Stimulated activated CD8-positive, alpha-beta memory T cell treated with anti-CD3 and anti-CD28 coated beads, Interleukin-2, amount 100 ng/mL, for 1 hour (primary cell): ENCODE measurements around the gene ZBTB38.

Experiments used
- DNase-seq, 2 donors: peaks; one replicate each; pipeline ENCODE4 v3.0.0-alpha.2; 2020; ENCODE audit warnings: low read depth in 2 of 2

The ZBTB38 gene

DNA sequence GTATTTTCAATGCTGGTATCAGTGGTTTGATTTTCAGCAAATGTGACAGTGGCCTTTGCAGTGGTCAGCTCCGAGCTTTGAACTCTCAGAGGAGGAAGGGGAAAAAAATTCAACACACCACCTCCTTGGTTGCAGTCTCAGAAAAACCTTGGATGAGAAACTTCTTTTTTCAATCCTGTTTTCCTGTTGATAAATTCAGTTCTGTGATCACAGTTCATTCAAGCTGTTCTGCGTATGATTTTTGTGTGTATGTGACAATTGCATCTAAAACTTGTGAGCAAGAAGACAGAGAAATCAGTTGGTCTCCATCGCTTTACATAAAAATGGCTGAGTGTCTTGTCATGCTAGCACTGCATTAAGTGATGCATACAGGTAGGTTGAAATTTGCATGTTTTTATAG lies 19.2 kb downstream of the ZBTB38 start:
- DNase-seq, result no peak

DNA sequence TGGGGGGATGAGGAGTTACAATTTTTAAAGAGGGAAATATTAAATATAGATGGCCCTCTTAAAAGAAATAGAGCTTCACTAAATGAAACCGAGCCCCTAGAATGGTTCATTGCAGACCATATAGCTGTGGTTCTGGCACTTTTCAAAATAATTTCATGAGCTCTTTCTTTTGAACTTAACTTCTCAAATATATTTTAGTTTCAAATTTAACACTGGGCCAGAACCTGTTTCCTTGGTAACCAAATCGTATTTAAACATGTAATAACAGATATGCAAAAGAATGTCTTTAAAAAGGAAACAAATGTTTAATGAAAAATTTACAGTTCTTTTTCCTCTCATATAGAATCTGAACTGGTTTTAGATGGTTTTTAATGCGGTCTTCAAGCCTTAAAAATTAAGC lies 20.1 kb downstream of the ZBTB38 start:
- no peak for DNase-seq

DNA sequence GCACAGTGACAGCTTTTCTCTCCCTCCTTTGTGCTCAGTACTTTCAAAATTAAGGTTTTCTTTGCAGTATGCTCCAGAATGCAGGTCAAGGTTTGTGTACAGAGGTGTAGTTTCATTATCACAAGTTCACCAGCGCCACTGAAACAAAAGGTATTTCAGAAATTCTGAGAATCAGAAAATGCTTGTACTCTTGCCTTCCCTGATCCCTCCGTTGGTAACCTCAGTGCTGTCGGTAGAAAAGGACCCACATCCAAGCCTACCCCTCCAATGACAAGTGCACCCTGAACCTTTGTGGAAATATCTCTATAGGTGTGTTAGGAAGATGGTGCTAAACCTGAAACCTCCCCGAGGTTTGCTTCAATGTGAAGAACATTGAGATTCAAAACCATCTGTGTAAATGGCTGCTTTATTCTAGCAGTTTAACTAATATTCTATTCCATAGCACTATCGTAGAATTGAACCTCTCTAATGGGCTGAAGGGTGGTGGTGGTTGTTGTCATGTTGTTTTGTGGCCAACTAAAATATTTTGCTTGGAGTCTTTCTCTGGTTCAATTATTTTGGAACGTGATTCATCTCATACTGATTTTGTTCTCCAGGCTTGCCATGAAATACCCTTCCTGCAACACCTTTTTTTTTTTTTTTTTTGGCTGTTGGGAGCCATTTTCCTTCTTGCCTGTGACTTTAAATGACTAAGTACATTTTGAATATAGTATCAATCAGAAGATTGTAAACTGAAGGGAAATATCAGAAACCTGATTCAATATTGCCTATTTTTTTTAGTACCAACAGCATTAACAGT lies 20.7 kb downstream of the ZBTB38 start:
- DNase-seq, result no peak

DNA sequence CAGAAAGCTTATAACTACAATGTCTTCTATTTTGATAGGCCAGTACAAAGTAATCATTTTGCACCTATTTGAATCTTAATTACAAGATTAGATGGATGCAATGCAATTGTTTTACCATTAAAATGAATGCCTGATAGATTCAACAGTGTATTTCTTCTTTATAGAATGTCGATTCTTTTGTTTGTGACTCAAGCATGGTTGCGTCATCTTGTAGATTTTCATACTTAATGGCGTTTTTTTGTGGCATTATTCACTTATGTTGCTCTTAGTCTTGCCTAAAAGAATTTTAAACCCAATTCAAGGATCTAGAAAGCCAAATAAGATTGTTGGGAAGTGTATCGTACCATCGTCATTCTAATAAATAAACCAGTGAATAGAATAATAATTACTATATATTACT lies 21.4 kb downstream of the ZBTB38 start:
- DNase-seq, result no peak

DNA sequence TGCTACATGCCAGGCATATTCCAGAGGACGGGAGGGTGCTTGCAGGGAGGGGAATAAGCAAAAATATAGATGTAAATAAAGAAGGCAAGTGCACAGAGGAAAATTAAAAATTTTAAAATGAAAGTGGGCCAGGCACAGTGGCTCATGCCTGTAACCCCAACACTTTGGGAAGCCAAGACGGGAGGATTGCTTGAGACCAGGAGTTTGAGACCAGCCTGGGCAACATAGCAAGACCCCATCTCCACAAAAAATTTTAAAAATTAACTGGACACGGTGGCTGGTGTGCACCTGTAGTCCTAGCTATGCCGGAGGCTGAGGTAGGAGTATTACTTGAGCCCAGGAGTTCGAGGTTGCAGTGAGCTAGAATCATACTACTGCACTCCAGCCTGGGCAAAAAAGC lies 22.4 kb downstream of the ZBTB38 start:
- no peak for DNase-seq

DNA sequence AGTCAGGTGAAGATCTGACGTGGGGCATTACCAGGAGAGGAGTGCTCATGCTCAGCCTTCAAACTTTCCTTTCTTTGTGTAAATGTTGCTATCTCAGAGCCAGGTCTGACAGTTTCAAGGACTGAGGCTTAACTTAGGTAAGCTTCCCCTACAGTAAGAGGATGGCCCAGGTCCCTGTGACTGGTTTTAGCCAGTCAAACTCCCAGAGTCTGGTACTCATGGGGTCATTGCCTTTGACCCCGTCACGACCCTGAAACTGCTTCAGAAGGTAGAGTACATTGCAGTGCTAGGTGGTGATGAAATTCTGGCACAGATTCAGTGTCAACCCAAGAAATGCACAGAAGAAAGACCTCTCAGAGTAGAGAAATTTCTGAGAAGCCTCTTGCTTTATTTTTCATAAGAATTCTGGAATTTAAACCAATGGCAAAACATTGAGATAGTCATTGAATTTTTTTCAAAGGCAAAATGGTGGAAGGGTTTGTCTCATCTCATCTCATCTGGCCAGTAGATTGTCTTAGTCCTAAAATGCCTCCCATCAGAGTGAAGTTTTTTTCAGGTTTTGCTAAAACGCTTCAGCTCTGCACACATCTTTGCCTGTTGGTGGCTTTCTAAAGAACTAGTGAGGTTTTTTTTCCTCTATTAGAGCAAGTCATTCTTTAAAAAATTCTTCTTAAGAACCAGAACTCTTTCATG lies 23.1 kb downstream of the ZBTB38 start:
- DNase-seq, result no peak

DNA sequence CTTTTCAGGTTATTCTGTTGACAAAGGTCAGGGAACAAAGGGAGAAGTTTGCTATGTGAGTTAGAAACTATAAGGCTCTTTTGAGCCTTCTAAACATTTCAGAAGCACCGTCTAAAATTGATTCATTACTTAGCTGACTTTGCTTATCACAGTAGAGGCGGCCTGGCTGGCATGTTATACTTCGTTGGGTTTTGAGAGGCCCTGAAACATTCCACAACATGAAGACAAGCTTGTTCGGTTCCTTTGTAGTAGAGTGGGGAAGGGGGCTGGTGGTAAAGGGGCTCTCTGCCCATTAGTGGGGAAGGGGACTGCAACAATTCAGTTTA lies 23.6 kb downstream of the ZBTB38 start:
- no peak for DNase-seq

DNA sequence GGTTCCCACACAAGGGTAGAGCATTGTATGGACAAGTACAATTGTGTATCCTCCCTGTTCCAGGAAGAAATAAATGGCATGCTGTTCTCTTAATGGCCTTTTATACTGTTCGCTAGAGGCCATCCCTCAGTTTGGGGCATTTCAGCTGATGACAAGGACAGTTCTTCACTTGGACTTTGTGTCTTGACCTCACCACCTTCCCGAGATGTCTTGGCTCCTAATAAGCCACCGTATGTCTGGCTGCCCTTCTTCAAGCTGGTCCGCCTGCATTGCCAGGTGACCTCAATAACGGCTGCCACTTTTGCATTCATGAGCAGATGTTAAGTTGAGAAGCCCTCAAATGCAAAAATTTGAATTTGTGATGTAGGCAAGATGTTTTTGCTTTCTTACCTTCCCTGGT lies 24.1 kb downstream of the ZBTB38 start:
- DNase-seq, result no peak

DNA sequence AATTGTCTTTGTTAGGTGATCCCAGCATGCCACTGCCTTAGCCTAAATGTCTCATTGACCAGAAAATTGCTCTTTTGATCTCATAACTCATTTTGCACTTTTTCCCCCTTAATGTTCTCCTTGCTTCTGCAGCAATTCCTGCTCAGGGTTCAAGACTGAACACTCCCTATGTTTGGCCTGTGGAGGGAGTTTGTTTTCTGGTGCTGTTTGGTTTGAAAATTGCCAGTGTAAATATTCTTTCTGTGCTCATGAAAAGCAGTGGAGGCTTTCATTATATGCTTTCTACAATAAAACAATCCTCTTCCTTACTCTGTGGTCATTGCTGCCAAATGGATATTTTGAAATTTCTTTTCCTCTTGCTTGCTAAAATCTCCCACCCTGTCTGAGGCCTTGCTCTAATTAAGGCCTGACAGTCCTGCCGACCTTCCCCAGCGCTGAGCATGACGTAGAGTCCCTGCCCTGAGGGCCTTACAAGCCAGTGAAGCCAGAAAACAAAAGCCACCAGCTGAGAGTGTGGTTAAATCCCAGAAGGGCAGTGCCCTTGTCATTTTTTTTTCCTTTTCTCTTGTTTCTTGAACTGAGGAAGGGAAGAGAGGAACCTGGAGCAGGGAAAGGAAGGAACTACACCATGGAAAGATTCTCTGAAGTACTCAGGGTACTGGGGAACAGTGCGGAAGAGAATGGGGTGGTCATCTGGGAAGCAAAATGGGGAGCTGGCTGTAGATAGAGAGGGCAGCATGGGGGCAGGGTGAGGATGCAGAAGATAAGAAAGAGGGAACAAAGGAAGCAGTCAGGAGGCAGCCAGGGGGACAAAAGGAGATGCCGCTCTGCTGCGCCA lies 24.8 kb downstream of the ZBTB38 start:
- no peak for DNase-seq

DNA sequence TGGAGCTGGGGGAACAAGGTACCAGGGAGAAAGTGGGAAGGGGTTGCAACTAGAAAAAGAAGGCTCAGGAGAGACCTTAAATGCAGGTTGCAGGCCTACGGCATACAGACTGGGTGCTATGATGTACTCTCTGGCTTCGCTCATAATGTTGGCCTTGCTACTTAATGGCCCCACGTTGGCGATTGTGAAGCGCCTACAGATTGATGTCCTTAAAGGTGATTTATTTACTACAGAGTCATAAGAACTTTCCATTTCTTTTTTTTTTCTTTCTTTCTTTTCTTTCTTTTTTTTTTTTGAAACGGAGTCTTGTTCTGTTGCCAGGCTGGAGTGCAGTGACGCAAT lies 25.4 kb downstream of the ZBTB38 start:
- DNase-seq, result no peak

DNA sequence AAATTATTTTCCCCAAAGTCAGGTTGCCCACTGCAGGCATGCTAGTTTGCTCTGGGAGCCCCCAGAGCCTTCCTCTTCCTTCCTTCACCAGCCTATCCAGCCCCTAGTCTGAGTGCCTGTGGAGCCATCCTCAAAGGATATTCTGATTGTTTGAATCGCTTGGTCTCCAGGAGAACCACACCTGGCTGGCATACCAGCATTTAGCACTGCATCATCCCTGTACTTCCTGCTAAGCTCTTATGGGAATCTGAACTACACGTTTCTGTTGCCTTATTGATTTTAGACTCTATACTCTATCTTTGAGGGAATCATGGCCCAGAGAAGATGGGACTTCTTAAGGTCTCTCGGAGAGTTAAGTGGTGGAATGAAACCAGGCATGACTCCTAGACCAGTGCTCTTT lies 26.3 kb downstream of the ZBTB38 start:
- no peak for DNase-seq

DNA sequence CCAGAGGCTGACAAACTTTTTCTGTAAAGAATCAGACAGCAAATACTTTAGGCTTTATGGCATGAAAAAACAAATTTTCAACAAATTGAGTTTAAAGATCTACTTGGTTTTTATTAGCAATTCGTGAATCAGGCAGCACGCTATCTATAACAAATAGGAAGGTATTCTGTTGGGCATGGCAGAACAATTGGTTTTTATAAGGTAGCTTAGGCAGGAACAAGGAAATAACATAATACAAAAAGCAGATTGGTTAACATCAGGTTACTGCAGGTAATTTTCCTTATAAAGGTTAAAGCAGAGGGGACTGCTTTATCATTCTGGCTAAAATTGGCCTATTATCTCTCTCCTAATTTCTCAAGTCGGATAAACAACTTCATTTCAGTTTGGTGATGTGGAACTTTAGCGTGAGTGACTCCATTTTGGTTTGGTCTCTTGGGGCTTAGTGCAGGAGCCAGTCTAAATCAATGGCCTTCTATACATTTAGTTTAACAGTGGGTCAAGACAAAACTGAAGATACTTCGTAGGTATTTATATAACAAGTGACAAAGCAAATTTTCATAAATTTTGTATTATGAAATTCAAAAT lies 26.8 kb downstream of the ZBTB38 start:
- DNase-seq, result no peak

DNA sequence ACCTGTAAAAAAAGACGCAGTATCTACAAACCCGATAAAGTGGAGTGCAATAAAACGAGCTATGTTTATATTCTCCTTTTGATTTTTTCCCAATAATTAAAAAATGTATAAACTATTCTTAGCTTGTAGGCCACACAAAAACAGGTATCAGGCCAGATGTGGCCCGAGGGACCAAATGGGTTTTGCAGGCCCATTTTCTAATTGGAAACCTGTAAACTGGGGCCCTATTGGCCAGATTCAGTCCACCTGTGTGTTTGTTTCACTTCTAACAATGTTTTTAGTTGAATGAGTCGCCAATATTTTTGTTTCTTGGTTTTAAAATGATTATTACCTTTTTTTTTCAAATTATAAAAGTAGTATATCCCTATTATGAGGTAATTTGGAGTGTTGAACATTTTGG lies 29.7 kb downstream of the ZBTB38 start:
- no peak for DNase-seq

DNA sequence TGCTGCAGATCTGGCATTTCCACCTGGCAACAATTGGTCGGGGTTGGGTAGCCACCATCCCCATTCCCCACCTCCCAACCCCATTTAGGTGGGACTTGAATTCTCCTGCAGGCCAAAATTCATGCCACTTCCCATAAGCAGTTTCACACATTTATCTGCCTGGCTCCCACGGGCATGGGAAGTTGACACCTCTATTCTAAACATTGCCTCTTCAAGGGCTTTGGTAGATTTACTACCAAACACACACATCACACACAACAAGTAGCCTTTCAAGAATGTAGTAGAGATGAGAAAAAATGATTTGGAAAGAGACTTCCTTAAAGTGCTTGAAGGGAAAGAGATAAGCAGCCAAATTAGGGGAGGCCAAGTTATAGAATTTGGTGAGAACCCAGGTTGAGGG lies 30.9 kb downstream of the ZBTB38 start:
- no peak for DNase-seq

DNA sequence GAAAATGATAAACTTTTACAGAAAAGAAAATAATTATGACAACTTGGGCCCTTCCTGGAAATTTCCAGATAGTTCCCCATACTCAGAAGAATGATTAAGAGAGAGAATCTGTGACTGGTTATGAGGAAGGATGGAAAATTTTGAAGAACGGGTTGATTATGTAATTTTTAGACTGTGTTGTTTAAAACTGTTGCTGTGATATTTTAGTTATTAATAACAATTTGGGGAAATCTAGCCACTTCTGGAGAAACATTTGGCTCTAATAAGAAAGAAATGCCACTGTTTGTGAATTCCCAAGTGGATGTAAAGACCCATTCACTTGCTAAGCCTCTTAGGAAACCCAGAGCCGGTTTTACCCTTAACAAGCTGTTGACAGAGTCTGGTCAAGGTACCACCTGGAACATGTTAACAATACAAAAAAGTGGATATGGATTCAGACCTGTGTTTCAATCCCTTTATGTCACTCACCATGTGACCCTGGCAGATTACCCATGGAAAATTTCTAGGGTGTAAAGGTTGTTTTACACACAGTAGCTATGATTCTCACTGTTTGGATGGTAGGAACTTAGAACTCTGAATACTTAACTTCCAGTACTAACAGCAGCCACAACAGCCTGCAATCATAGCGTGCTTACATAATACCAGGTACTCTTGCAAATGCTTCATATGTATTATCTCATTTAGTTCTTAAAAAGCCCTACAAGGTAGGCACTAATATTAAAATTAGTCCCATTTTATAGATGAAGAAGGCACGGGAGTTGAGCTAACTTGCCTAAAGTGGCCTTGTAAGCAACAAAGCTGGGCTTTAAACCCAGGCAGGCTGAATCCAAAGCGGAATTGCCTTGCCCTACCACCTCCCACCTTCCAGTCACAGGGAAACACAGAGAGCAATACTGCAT lies 32.0 kb downstream of the ZBTB38 start:
- no peak for DNase-seq

DNA sequence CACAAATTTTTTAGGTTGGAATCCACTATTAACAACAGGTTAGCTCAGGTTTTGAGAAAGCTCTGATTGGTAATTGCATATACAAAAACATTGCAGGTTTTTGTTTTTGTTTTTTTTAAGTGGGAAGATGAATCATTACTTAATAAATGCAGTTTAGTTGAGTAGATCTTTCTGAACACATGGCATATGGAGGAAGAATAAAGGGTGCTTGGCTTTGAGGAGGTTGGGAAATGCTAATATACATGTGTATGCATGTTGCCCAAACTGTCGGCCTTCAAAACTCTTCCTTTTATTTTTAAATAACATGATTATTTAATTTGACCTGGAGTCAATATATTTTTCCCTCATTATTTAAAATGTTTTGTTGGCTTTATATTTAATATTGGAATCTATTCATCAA lies 32.8 kb downstream of the ZBTB38 start:
- DNase-seq, result no peak

DNA sequence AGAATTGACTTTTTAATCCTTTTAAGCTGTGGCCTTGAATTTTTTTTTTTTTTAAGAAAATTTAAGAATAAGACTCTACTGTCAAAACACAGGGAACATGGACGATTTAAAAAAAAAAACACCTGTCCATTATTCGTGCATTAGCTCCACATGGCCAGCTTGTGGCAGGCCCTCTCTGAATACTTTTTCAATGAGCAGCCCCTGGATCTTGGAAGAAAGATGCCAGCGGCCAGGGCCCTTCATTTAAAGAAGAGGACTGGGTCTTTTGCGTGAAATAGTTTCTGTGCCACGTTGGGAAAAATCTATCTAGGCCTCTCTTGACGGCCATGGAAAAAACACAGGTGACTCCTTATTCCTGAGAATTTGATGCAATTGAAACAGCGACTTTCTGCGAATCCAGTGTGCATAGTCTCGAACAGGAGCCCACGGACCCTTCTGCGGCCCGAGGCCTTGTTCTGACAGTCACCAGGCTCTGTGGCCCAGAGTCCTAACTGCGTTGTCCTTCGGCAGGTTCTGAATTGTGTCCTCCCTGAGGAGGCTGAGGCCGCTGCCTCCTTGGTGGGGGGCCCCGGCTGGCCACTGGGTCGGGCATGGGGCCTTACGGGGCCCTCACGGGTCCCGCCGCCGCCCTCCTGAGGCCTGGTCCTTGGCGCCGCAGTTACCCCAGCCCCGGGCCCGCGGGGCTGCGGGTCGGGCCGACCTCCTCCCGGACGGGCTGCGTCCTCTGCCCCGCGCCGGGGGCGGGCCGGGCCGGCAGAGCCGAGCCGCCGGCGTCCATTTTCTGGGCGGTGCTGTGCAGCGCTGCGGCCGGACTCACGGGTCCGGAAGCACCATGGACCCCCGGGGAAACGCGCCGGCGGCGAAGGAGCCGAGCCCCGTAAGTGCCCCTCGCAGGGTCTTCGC lies 33.5 kb downstream of the ZBTB38 start:
- DNase-seq, result peak in 1 of 2 donors; percentile 9

DNA sequence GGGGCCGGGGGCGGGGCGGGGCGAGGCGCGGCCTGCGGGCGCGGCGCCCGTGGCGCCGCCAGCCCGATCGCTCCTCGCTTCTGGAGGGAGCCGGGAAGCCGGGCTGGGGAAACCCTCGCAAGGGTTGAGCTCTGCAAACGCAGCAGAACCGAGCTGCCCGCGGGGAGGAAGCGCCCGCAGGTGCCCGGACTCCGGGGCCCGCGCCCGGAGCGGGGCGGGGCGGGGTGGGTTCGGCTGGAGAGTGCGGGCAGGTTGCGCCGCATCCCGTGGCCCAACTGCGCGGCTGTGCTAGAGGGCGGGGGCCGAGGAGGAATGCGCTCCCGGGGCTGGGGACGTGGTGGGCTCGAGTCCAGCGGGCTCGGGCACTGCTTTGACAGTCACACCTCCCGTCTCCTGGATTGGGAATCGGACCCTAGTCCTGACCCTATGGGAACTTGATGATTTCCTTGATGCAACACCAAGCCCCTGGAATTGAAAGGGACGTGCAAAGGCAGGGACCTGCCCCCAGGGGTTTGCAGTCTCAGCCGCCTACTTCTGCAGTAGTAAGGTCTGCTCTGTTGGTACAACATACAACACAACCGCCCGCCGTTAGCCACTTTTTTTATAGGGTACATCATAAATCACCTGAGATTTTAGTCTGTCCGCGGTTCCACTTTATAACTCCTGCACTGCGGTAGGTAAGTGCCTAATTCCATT lies 34.3 kb downstream of the ZBTB38 start:
- peak; percentile 9 to 11 for DNase-seq

DNA sequence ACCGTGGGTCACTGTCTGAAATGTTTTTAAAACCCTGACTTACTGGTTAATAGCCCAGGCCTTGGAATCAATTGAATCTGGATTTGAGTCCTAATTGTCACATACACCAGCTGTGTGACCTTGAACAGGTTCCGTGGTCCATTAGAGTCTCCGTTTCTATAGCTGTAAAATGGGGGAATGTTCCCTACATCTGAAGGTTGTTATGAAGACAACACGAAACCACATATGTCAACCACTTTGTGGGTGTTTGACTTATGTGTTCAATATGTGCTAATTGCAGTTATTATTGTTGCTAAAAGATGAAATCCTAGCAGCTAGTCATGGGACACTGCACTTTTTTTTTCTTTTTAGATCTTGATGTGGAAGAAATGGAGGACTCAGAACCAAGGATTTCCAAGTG lies 35.3 kb downstream of the ZBTB38 start:
- no peak for DNase-seq

DNA sequence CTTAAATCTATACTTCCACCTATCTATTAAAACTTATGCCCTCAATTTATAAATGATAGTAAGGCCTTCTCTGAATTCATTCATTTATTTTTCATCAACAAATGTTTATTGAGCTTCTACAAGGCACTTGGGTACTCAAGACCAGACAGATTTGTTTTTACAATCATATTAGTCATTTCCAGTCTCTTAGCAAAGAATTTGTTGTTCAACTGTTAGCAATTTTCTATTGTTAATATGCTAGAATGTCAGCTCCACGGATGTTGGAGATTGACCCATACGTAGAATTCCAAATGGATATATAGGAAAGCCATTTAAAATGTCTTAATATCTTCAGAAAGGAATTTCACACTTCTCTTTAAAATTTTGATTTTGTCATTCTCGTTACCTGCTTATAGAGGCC lies 36.7 kb downstream of the ZBTB38 start:
- no peak for DNase-seq
